Measurements from ENCODE around the gene FARP1.

Gene FARP1

GRCh38 chr13:98262292-98262691 is 119.4 kb downstream of the FARP1 start:
- no peak for DNase-seq (ENCODE audit: extremely low spot score)
- TF ChIP-seq CTCF (IDR thresholded peaks at IDR 0.05; ENCODE audit: control extremely low read depth, extremely low read depth, low read depth, missing control alignments): no peak
- ChIA-PET POLR2A (no interaction called here), CTCF (no interaction called here)

- TF ChIP-seq CTCF (IDR thresholded peaks at IDR 0.05; ENCODE audit: control extremely low read depth, extremely low read depth, low read depth, missing control alignments): no peak
- no peak for DNase-seq (ENCODE audit: extremely low spot score)
- ChIA-PET POLR2A (no interaction called here), CTCF (no interaction called here)
These were observed 120.9 kb downstream of the FARP1 start for GRCh38 chr13:98263841-98264240.

GRCh38 chr13:98264877-98265276 is 122.0 kb downstream of the FARP1 start:
- ChIA-PET POLR2A (no interaction called here), CTCF (interaction anchor here (0.7 kb wide), 1 partner anchor 11 kb away, joined by 3 read pairs; no protein-coding TSS in a partner anchor)
- no peak for TF ChIP-seq CTCF (IDR thresholded peaks at IDR 0.05; ENCODE audit: control extremely low read depth, extremely low read depth, low read depth, missing control alignments)
- DNase-seq (ENCODE audit: extremely low spot score): no peak

GRCh38 chr13:98265692-98266551 is 123.0 kb downstream of the FARP1 start:
- no peak for TF ChIP-seq CTCF (IDR thresholded peaks at IDR 0.05; ENCODE audit: control extremely low read depth, extremely low read depth, low read depth, missing control alignments)
- POLR2A ChIA-PET: no interaction called here
- CTCF ChIA-PET: interaction anchor here (1.0 kb wide), 1 partner anchor 9 kb away, joined by 3 read pairs; no protein-coding TSS in a partner anchor
- DNase-seq (ENCODE audit: extremely low spot score): no peak

- CTCF ChIA-PET: no interaction called here
- POLR2A ChIA-PET: no interaction called here
- DNase-seq (ENCODE audit: extremely low spot score): no peak
- TF ChIP-seq CTCF (IDR thresholded peaks at IDR 0.05; ENCODE audit: control extremely low read depth, extremely low read depth, low read depth, missing control alignments): no peak
These were observed 124.4 kb downstream of the FARP1 start for GRCh38 chr13:98267080-98267912.

GRCh38 chr13:98269386-98269785 is 126.5 kb downstream of the FARP1 start:
- ChIA-PET POLR2A (no interaction called here), CTCF (no interaction called here)
- DNase-seq (ENCODE audit: extremely low spot score): no peak
- TF ChIP-seq CTCF (IDR thresholded peaks at IDR 0.05; ENCODE audit: control extremely low read depth, extremely low read depth, low read depth, missing control alignments): no peak
